ENCODE data around the gene GIT2.

GIT2 gene

GRCh38 chr12:109925185-109925840, 70.9 kb downstream of the GIT2 start:
- Histone ChIP-seq H3K79me2 (ENCODE audit: insufficient read depth, low read length) (no peaks in the 10 kb centered on the region), H3K27ac (ENCODE audit: low read length) (no peak overlapping the region), H3K9me3 (ENCODE audit: insufficient read depth, low read length, severe bottlenecking) (no peaks in the 10 kb centered on the region), H3K27me3 (ENCODE audit: insufficient read depth, low read length, poor library complexity) (no peaks in the 10 kb centered on the region), H3K4me1 (ENCODE audit: insufficient read depth, low read length) (no peaks in the 10 kb centered on the region), H4K20me1 (ENCODE audit: insufficient read depth, low read length) (no peaks in the 10 kb centered on the region; the same call in 1 of the 2 replicates), H3K4me3 (ENCODE audit: low read depth in 1 of 2, low read length in 2 of 2) (no peak overlapping the region), H3K36me3 (ENCODE audit: insufficient read depth, low read length) (peaks cover 13% of the 10 kb centered on the region), H2AFZ (ENCODE audit: low read depth, low read length) (no peak overlapping the region), H3K9ac (ENCODE audit: low read depth, low read length) (no peak overlapping the region), H3K4me2 (ENCODE audit: insufficient read depth, low read length) (no peak overlapping the region)
- no peak for DNase-seq
- no peak for ATAC-seq (ENCODE audit: insufficient read depth, low read depth)
- TF ChIP-seq EZH2 (IDR thresholded peaks at IDR 0.05; ENCODE audit: borderline replicate concordance, low read depth, low read length, severe bottlenecking) = no peak
- no peak for TF ChIP-seq CTCF (IDR thresholded peaks at IDR 0.05; ENCODE audit: borderline replicate concordance, extremely low read depth, low read length, poor library complexity, severe bottlenecking)

- peaks cover 22% of the 10 kb centered on the region for H3K36me3 ChIP-seq (ENCODE audit: insufficient read depth, low read length)
- H4K20me1 ChIP-seq (ENCODE audit: insufficient read depth, low read length) = no peaks in the 10 kb centered on the region; the same call in 1 of the 2 replicates
- no peak overlapping the region for H3K9ac ChIP-seq (ENCODE audit: low read depth, low read length)
- H3K27ac ChIP-seq (ENCODE audit: low read length) = no peak overlapping the region; the same call in 1 of the 2 replicates
- ATAC-seq (ENCODE audit: insufficient read depth, low read depth) (no peak), DNase-seq (no peak)
- no peak overlapping the region for H2AFZ ChIP-seq (ENCODE audit: low read depth, low read length)
- H3K27me3 ChIP-seq (ENCODE audit: insufficient read depth, low read length, poor library complexity) = no peaks in the 10 kb centered on the region
- no peak overlapping the region for H3K4me2 ChIP-seq (ENCODE audit: insufficient read depth, low read length)
- TF ChIP-seq EZH2 (IDR thresholded peaks at IDR 0.05; ENCODE audit: borderline replicate concordance, low read depth, low read length, severe bottlenecking) = no peak
- TF ChIP-seq CTCF (IDR thresholded peaks at IDR 0.05; ENCODE audit: borderline replicate concordance, extremely low read depth, low read length, poor library complexity, severe bottlenecking) = no peak
- H3K9me3 ChIP-seq (ENCODE audit: insufficient read depth, low read length, severe bottlenecking) = no peaks in the 10 kb centered on the region
- no peak overlapping the region for H3K4me3 ChIP-seq (ENCODE audit: low read depth in 1 of 2, low read length in 2 of 2)
- H3K4me1 ChIP-seq (ENCODE audit: insufficient read depth, low read length) = no peaks in the 10 kb centered on the region
- no peaks in the 10 kb centered on the region for H3K79me2 ChIP-seq (ENCODE audit: insufficient read depth, low read length)
Observed at GRCh38 chr12:109923481-109924245, 72.5 kb downstream of the GIT2 start.

- no peak overlapping the region for H3K4me3 ChIP-seq (ENCODE audit: low read depth in 1 of 2, low read length in 2 of 2)
- H3K4me1 ChIP-seq (ENCODE audit: insufficient read depth, low read length) = no peaks in the 10 kb centered on the region
- H3K27me3 ChIP-seq (ENCODE audit: insufficient read depth, low read length, poor library complexity) = no peaks in the 10 kb centered on the region
- no peak overlapping the region for H3K27ac ChIP-seq (ENCODE audit: low read length)
- H3K36me3 ChIP-seq (ENCODE audit: insufficient read depth, low read length) = peaks cover 25% of the 10 kb centered on the region
- H3K4me2 ChIP-seq (ENCODE audit: insufficient read depth, low read length) = no peak overlapping the region
- no peak for DNase-seq
- no peaks in the 10 kb centered on the region for H3K9me3 ChIP-seq (ENCODE audit: insufficient read depth, low read length, severe bottlenecking)
- no peaks in the 10 kb centered on the region for H3K79me2 ChIP-seq (ENCODE audit: insufficient read depth, low read length)
- H2AFZ ChIP-seq (ENCODE audit: low read depth, low read length) = no peak overlapping the region
- no peaks in the 10 kb centered on the region; the same call in 1 of the 2 replicates for H4K20me1 ChIP-seq (ENCODE audit: insufficient read depth, low read length)
- ATAC-seq (ENCODE audit: insufficient read depth, low read depth) = no peak
- TF ChIP-seq CTCF (IDR thresholded peaks at IDR 0.05; ENCODE audit: borderline replicate concordance, extremely low read depth, low read length, poor library complexity, severe bottlenecking) = no peak
- TF ChIP-seq EZH2 (IDR thresholded peaks at IDR 0.05; ENCODE audit: borderline replicate concordance, low read depth, low read length, severe bottlenecking) = no peak
- H3K9ac ChIP-seq (ENCODE audit: low read depth, low read length) = no peak overlapping the region
Observed at GRCh38 chr12:109923038-109923437, 73.1 kb downstream of the GIT2 start.
